T-helper 2 cell treated with Interferon-gamma antibody and Interleukin-4, amounts not matched to agents 5 μg/mL and 100 μg/mL, for 36 hours (primary cell): Measurements from ENCODE around the gene FAAH.
A peak's percentile ranks its signal among the peaks of the same experiment; 100 is the strongest.
"Not testable (repeated sequence)": the region's sequence is repeated elsewhere in the genome, so short reads cannot be mapped to it uniquely, and the experiment has no call there.

ENCODE experiments used
- DNase-seq: peaks from one replicate; pipeline ENCODE4 v3.0.0; 2021; ENCODE audit warnings: low spot score
- H3K27ac Mint-ChIP-seq: one replicate; pipeline ENCODE4 v1.8.0; 2021; ENCODE audit warnings: mild to moderate bottlenecking, mixed read lengths
- H3K27me3 Mint-ChIP-seq: one replicate; pipeline ENCODE4 v1.8.0; 2021; ENCODE audit warnings: low read depth, mixed read lengths
- H3K36me3 Mint-ChIP-seq: one replicate; pipeline ENCODE4 v1.8.0; 2021; ENCODE audit warnings: low read depth, mixed read lengths
- H3K4me1 Mint-ChIP-seq: one replicate; pipeline ENCODE4 v1.8.0; 2021; ENCODE audit warnings: low read depth, mixed read lengths
- H3K4me3 Mint-ChIP-seq: one replicate; pipeline ENCODE4 v1.8.0; 2022; ENCODE audit warnings: mild to moderate bottlenecking, moderate library complexity, mixed read lengths
- H3K9me3 Mint-ChIP-seq: one replicate; pipeline ENCODE4 v1.8.0; 2021; ENCODE audit warnings: mixed read lengths

FAAH gene

GRCh38 chr1:46394108-46394871 lies at the start of gene FAAH:
Gene FAAH, plus strand, starts transcription at chr1:46394317. Its CDS starts 32 bp downstream, at chr1:46394349.
- Mint-ChIP-seq H3K4me1 (peaks cover 2% of the 10 kb centered on the region), H3K27me3 (peaks cover 26% of the 10 kb centered on the region), H3K27ac (no peak within 1 kb of the TSS), H3K4me3 (peak within 1 kb of the TSS; percentile 76), H3K9me3 (peaks cover 18% of the 10 kb centered on the region), H3K36me3 (peaks cover 7% of the 10 kb centered on the region)
- DNase-seq, result peak; percentile 31

- H3K9me3 Mint-ChIP-seq, result no peaks in the 10 kb centered on the region
- H3K27me3 Mint-ChIP-seq, result no peaks in the 10 kb centered on the region
- no peak overlapping the region for H3K27ac Mint-ChIP-seq
- DNase-seq, result no peak
- no peak overlapping the region for H3K4me3 Mint-ChIP-seq
- H3K36me3 Mint-ChIP-seq, result peaks cover 44% of the 10 kb centered on the region
- peaks cover 32% of the 10 kb centered on the region for H3K4me1 Mint-ChIP-seq
These were observed 49.6 kb upstream of the FAAH start for GRCh38 chr1:46344481-46344880.

- no peak overlapping the region for H3K4me3 Mint-ChIP-seq
- H3K27ac Mint-ChIP-seq, result no peak overlapping the region
- H3K4me1 Mint-ChIP-seq, result peaks cover 30% of the 10 kb centered on the region
- DNase-seq, result no peak
- H3K36me3 Mint-ChIP-seq, result peaks cover 48% of the 10 kb centered on the region
- no peaks in the 10 kb centered on the region for H3K9me3 Mint-ChIP-seq
- H3K27me3 Mint-ChIP-seq, result no peaks in the 10 kb centered on the region
These were observed 48.8 kb upstream of the FAAH start for GRCh38 chr1:46345281-46345680.

- DNase-seq, result no peak
- H3K9me3 Mint-ChIP-seq, result no peaks in the 10 kb centered on the region
- no peak overlapping the region for H3K4me3 Mint-ChIP-seq
- peaks cover 6% of the 10 kb centered on the region for H3K4me1 Mint-ChIP-seq
- H3K27ac Mint-ChIP-seq, result peak overlapping the region; percentile 2
- H3K36me3 Mint-ChIP-seq, result peaks cover 38% of the 10 kb centered on the region
- H3K27me3 Mint-ChIP-seq, result no peaks in the 10 kb centered on the region
These were observed 41.8 kb upstream of the FAAH start for GRCh38 chr1:46352363-46352762.

GRCh38 chr1:46355920-46356319 lies 38.2 kb upstream of the FAAH start:
- H3K4me3 Mint-ChIP-seq, result not testable (repeated sequence)

GRCh38 chr1:46362158-46362557 lies 32.0 kb upstream of the FAAH start:
- Mint-ChIP-seq H3K4me1 (no peaks in the 10 kb centered on the region), H3K9me3 (no peaks in the 10 kb centered on the region), H3K27ac (no peak overlapping the region), H3K36me3 (peaks cover 25% of the 10 kb centered on the region), H3K27me3 (no peaks in the 10 kb centered on the region), H3K4me3 (no peak overlapping the region)
- DNase-seq, result no peak

More at GRCh38 chr1:46355920-46356319, 38.2 kb upstream of the FAAH start:
- H3K27me3 Mint-ChIP-seq, H3K4me1 Mint-ChIP-seq, H3K27ac Mint-ChIP-seq, DNase-seq, H3K9me3 Mint-ChIP-seq: not testable (repeated sequence)
- peaks cover 21% of the 10 kb centered on the region for H3K36me3 Mint-ChIP-seq

- no peak for DNase-seq
- Mint-ChIP-seq H3K27me3 (no peaks in the 10 kb centered on the region), H3K4me3 (no peak overlapping the region), H3K36me3 (peaks cover 26% of the 10 kb centered on the region), H3K4me1 (no peaks in the 10 kb centered on the region), H3K27ac (no peak overlapping the region), H3K9me3 (no peaks in the 10 kb centered on the region)
These were observed 31.0 kb upstream of the FAAH start for GRCh38 chr1:46363121-46363520.

GRCh38 chr1:46364612-46365011 lies 29.5 kb upstream of the FAAH start:
- no peak overlapping the region for H3K4me3 Mint-ChIP-seq
- no peak for DNase-seq
- H3K27me3 Mint-ChIP-seq, result no peaks in the 10 kb centered on the region
- peaks cover 25% of the 10 kb centered on the region for H3K36me3 Mint-ChIP-seq
- no peaks in the 10 kb centered on the region for H3K4me1 Mint-ChIP-seq
- no peak overlapping the region for H3K27ac Mint-ChIP-seq
- no peaks in the 10 kb centered on the region for H3K9me3 Mint-ChIP-seq

GRCh38 chr1:46365796-46366195 lies 28.3 kb upstream of the FAAH start:
- H3K36me3 Mint-ChIP-seq, result peaks cover 25% of the 10 kb centered on the region
- not testable (repeated sequence) for DNase-seq, H3K4me3 Mint-ChIP-seq, H3K27ac Mint-ChIP-seq, H3K4me1 Mint-ChIP-seq, H3K9me3 Mint-ChIP-seq, H3K27me3 Mint-ChIP-seq

GRCh38 chr1:46367072-46367471 lies 27.0 kb upstream of the FAAH start:
- H3K27ac Mint-ChIP-seq, result no peak overlapping the region

GRCh38 chr1:46367701-46368100 lies 26.4 kb upstream of the FAAH start:
- not testable (repeated sequence) for DNase-seq, H3K9me3 Mint-ChIP-seq, H3K27ac Mint-ChIP-seq, H3K4me3 Mint-ChIP-seq, H3K27me3 Mint-ChIP-seq, H3K4me1 Mint-ChIP-seq
- H3K36me3 Mint-ChIP-seq, result peaks cover 20% of the 10 kb centered on the region

More at GRCh38 chr1:46367072-46367471, 27.0 kb upstream of the FAAH start:
- DNase-seq, result no peak
- H3K27me3 Mint-ChIP-seq, result no peaks in the 10 kb centered on the region
- peaks cover 21% of the 10 kb centered on the region for H3K36me3 Mint-ChIP-seq
- H3K4me1 Mint-ChIP-seq, result peaks cover 3% of the 10 kb centered on the region
- H3K4me3 Mint-ChIP-seq, result no peak overlapping the region
- no peaks in the 10 kb centered on the region for H3K9me3 Mint-ChIP-seq

- Mint-ChIP-seq H3K9me3 (no peaks in the 10 kb centered on the region), H3K27me3 (no peaks in the 10 kb centered on the region), H3K4me1 (peaks cover 3% of the 10 kb centered on the region), H3K4me3 (no peak overlapping the region), H3K36me3 (peaks cover 12% of the 10 kb centered on the region), H3K27ac (no peak overlapping the region)
- no peak for DNase-seq
These were observed 25.3 kb upstream of the FAAH start for GRCh38 chr1:46368791-46369190.

- no peak overlapping the region for H3K27ac Mint-ChIP-seq
- no peaks in the 10 kb centered on the region for H3K9me3 Mint-ChIP-seq
These were observed 24.4 kb upstream of the FAAH start for GRCh38 chr1:46369542-46370213.

GRCh38 chr1:46370214-46370633 lies 23.9 kb upstream of the FAAH start:
- Mint-ChIP-seq H3K4me1 (peaks cover 3% of the 10 kb centered on the region), H3K9me3 (no peaks in the 10 kb centered on the region), H3K36me3 (peaks cover 7% of the 10 kb centered on the region), H3K27ac (no peak overlapping the region), H3K4me3 (no peak overlapping the region), H3K27me3 (no peaks in the 10 kb centered on the region)
- no peak for DNase-seq

More at GRCh38 chr1:46369542-46370213, 24.4 kb upstream of the FAAH start:
- no peaks in the 10 kb centered on the region for H3K27me3 Mint-ChIP-seq
- H3K36me3 Mint-ChIP-seq, result peaks cover 12% of the 10 kb centered on the region
- H3K4me3 Mint-ChIP-seq, result no peak overlapping the region
- peaks cover 3% of the 10 kb centered on the region for H3K4me1 Mint-ChIP-seq
- DNase-seq, result no peak
